GM06990 (cell line): Measurements from ENCODE around the gene TSPAN11.

ENCODE experiments used
- DNase-seq: peaks from one replicate; pipeline ENCODE4 v3.0.0-alpha.2; 2011; ENCODE audit not compliant: insufficient read length; ENCODE audit errors: extremely low read depth
- H3K27me3 ChIP-seq: replicated peaks from 2 replicates; pipeline ENCODE4 v1.6.0; 2011; ENCODE audit warnings: low read length; ENCODE audit not compliant: control insufficient read depth, insufficient read depth
- H3K36me3 ChIP-seq: 2 replicates; pipeline ENCODE4 v1.5.1; 2011; ENCODE audit warnings: low read length; ENCODE audit not compliant: control insufficient read depth, insufficient read depth
- H3K4me3 ChIP-seq: replicated peaks from 2 replicates; pipeline ENCODE4 v1.5.1; 2011; ENCODE audit warnings: low read depth, mild to moderate bottlenecking, control low read depth, low read length
- TF ChIP-seq, protein P1 (sequence below): IDR thresholded peaks from 2 replicates; pipeline ENCODE4 v1.5.1; 2011; ENCODE audit warnings: low read length, control low read depth, mild to moderate bottlenecking, inconsistent platforms; ENCODE audit not compliant: insufficient read depth, poor library complexity, severe bottlenecking

The TSPAN11 gene

DNA sequence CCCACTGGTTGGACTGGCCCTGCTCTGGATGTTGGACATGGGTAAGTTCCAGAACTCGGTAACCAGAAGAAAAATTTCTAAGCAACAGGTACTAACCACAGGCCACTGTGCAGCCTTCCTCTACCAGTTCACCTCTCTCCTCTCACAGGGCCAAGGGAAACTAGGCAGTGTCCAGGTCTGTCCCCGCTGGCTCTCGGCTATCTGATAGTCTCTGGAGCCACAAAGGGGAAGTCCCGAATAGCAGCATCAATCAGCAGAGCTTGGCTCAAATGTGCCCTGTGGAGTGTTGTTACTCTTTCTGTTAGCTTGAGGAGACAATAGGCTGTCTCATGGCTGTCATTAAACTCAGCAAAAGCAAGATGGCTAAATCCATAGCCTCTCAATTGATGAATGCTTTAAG, 73.2 kb downstream of the TSPAN11 start:
- no peak overlapping the region for H3K4me3 ChIP-seq
- H3K36me3 ChIP-seq = no peaks in the 10 kb centered on the region
- no peak for DNase-seq
- no peaks in the 10 kb centered on the region; the same call in 1 of the 2 replicates for H3K27me3 ChIP-seq
- TF ChIP-seq, protein P1, sequence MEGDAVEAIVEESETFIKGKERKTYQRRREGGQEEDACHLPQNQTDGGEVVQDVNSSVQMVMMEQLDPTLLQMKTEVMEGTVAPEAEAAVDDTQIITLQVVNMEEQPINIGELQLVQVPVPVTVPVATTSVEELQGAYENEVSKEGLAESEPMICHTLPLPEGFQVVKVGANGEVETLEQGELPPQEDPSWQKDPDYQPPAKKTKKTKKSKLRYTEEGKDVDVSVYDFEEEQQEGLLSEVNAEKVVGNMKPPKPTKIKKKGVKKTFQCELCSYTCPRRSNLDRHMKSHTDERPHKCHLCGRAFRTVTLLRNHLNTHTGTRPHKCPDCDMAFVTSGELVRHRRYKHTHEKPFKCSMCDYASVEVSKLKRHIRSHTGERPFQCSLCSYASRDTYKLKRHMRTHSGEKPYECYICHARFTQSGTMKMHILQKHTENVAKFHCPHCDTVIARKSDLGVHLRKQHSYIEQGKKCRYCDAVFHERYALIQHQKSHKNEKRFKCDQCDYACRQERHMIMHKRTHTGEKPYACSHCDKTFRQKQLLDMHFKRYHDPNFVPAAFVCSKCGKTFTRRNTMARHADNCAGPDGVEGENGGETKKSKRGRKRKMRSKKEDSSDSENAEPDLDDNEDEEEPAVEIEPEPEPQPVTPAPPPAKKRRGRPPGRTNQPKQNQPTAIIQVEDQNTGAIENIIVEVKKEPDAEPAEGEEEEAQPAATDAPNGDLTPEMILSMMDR = no peak

DNA sequence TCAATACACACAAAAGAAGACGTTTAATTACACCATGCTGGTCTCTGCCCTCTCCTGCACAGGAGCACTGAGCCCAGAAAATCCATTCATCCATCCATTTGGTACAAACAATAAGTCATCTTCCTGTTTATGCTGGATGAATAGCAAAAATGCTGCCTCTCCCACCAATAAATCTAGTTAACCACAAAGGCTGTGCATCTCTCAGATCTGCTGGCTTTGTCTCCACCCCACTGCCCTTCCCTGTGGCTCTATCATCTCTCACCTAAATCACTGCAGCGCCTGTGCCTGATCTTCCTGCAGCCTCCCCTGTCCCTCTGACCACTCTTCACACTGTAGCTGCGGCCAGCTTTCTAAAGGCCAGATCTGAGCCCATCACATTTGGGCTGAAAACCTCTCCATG, 74.2 kb downstream of the TSPAN11 start:
- TF ChIP-seq, protein P1 = no peak
- no peaks in the 10 kb centered on the region for H3K36me3 ChIP-seq
- H3K27me3 ChIP-seq = no peaks in the 10 kb centered on the region; the same call in 1 of the 2 replicates
- no peak overlapping the region for H3K4me3 ChIP-seq
- DNase-seq = no peak

DNA sequence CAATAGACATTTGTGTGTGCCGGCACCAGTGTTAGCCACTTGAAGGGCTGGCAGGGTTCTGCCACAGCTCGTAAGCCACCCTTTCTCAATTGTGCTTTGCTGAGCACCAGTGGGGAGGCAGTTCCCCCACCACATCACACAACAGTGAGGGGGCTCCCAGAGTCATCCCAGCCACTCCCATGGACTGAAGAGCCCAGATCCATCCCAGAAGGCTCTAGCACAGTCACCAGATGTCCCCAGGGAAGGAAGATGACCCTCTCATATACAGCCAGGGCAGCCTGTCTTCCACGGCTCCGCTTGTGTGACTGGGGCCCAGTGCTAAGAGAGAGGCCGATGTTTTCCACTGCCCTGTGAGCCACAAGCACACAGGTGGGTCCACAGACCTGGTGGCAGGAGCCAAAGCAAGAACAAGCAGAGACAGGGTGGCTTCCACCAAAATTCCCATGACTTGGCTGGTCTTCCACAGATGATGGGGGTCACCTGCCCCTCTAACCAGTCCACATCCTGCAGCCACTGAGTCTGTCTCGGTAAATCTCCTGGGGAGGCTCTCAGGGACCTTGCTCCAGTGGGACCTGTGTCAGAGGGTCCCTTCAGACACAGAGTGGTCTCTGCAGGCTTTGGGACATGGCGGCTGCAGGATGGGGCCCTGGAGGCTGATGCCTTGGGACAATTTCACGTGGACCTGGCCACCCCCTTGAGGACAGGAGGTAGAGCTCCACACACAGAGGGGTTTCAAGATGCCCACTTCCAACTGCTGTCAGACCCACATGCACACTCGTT, 75.2 kb downstream of the TSPAN11 start:
- Histone ChIP-seq H3K27me3 (no peaks in the 10 kb centered on the region; the same call in 1 of the 2 replicates), H3K4me3 (no peak overlapping the region), H3K36me3 (no peaks in the 10 kb centered on the region)
- TF ChIP-seq, protein P1 = no peak
- no peak for DNase-seq

DNA sequence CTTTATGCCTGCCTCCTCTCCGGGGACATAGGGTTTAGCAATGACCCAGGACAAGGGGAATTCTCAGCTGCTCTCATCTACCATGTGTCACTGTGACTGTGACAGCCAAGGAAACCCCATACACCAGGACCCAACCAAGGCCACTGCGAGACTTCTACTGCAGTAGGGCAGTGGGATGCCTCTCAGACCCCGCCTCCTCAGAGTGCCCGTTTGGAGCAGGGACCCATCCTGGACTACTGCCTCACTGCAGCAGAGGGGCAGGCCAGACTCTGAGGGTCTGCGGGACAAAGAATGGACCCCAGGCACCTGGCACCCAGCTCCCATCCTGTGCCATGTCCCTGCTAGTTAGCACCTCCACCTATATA, 75.8 kb downstream of the TSPAN11 start:
- Histone ChIP-seq H3K4me3 (no peak overlapping the region), H3K27me3 (no peaks in the 10 kb centered on the region; the same call in 1 of the 2 replicates), H3K36me3 (no peaks in the 10 kb centered on the region)
- TF ChIP-seq, protein P1 = no peak
- DNase-seq = no peak

DNA sequence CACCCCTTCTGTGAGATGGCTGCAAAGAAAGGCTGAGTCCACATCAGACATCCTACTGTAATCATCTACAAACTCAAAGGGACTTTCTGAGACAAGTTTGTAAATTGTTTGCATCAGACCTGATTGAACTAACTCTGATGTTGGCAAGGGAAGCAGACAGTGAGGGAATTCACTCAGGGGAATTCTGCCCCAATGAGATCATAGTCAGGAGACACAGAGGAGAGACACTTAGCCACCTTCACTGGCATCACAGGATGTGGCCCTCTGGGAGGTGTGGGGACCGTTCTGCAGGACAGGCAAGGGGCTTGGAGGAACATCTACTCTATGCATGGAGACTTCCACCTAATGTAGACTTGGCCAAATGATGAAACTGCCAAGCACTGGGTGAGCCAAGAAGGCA, 76.5 kb downstream of the TSPAN11 start:
- TF ChIP-seq, protein P1 = no peak
- Histone ChIP-seq H3K4me3 (no peak overlapping the region), H3K36me3 (no peaks in the 10 kb centered on the region), H3K27me3 (no peaks in the 10 kb centered on the region; the same call in 1 of the 2 replicates)
- DNase-seq = no peak
